ENCODE data around the gene RBL2. TPM values are rescaled to one million over a fixed set of nuclear protein-coding genes. Genes with fewer than 3 reads are reported as not detected.
A peak's percentile ranks its signal among the peaks of the same experiment; 100 is the strongest.
"Not testable (repeated sequence)": the region's sequence is repeated elsewhere in the genome, so short reads cannot be mapped to it uniquely, and the experiment has no call there.

Gene RBL2, protein sequence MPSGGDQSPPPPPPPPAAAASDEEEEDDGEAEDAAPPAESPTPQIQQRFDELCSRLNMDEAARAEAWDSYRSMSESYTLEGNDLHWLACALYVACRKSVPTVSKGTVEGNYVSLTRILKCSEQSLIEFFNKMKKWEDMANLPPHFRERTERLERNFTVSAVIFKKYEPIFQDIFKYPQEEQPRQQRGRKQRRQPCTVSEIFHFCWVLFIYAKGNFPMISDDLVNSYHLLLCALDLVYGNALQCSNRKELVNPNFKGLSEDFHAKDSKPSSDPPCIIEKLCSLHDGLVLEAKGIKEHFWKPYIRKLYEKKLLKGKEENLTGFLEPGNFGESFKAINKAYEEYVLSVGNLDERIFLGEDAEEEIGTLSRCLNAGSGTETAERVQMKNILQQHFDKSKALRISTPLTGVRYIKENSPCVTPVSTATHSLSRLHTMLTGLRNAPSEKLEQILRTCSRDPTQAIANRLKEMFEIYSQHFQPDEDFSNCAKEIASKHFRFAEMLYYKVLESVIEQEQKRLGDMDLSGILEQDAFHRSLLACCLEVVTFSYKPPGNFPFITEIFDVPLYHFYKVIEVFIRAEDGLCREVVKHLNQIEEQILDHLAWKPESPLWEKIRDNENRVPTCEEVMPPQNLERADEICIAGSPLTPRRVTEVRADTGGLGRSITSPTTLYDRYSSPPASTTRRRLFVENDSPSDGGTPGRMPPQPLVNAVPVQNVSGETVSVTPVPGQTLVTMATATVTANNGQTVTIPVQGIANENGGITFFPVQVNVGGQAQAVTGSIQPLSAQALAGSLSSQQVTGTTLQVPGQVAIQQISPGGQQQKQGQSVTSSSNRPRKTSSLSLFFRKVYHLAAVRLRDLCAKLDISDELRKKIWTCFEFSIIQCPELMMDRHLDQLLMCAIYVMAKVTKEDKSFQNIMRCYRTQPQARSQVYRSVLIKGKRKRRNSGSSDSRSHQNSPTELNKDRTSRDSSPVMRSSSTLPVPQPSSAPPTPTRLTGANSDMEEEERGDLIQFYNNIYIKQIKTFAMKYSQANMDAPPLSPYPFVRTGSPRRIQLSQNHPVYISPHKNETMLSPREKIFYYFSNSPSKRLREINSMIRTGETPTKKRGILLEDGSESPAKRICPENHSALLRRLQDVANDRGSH
- 10 to 100 TPM; 55.0 to 75.6 (median 75.2) TPM for total RNA-seq
- long read RNA-seq, donor 1, full-length matches to known transcripts: 54 of 105 reads
- long read RNA-seq, donor 1, partial matches to known transcripts: 38 of 105 reads
- long read RNA-seq, donor 1, other reads (novel, unspliced or antisense): 13 of 105 reads
- long read RNA-seq, donor 2, full-length matches to known transcripts: 2 of 18 reads
- long read RNA-seq, donor 2, partial matches to known transcripts: 8 of 18 reads
- long read RNA-seq, donor 2, other reads (novel, unspliced or antisense): 8 of 18 reads

DNA sequence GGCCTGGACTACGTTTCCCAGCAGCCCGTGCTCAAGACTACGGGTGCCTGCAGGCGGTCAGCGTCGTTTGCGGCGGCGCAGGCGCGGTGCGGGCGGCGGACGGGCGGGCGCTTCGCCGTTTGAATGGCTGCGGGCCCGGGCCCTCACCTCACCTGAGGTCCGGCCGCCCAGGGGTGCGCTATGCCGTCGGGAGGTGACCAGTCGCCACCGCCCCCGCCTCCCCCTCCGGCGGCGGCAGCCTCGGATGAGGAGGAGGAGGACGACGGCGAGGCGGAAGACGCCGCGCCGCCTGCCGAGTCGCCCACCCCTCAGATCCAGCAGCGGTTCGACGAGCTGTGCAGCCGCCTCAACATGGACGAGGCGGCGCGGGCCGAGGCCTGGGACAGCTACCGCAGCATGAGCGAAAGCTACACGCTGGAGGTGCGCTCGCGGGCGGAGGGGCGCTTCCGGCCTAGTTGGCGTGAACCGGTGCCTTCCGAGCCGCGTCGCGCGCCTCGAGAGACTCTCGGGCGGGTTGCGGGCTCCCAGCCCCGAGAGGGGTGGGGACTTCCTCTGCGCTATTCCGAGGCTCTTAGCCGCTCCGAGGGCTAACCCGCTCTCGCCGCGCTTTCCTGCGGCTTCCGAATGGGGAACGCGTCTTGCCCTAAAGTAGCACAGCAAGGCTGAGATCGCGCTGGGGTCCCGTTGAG is at the start of gene RBL2:
TSS of gene RBL2 (plus strand) at position 95 of the 689 bp plus-strand sequence. CDS start at position 181, 86 bp downstream.
- H3K4me1 ChIP-seq (ENCODE audit: low read depth): peaks cover 6% of the 10 kb centered on the region
- intact Hi-C loops (cut with DNase I, micrococcal nuclease): no loop called here
- no peaks in the 10 kb centered on the region for H3K36me3 ChIP-seq (ENCODE audit: low read depth)
- H3K9me3 ChIP-seq: no peaks in the 10 kb centered on the region
- ATAC-seq (peak; percentile 95), DNase-seq (peak; percentile 84 to 92 (median 92))
- TF ChIP-seq, protein P1, sequence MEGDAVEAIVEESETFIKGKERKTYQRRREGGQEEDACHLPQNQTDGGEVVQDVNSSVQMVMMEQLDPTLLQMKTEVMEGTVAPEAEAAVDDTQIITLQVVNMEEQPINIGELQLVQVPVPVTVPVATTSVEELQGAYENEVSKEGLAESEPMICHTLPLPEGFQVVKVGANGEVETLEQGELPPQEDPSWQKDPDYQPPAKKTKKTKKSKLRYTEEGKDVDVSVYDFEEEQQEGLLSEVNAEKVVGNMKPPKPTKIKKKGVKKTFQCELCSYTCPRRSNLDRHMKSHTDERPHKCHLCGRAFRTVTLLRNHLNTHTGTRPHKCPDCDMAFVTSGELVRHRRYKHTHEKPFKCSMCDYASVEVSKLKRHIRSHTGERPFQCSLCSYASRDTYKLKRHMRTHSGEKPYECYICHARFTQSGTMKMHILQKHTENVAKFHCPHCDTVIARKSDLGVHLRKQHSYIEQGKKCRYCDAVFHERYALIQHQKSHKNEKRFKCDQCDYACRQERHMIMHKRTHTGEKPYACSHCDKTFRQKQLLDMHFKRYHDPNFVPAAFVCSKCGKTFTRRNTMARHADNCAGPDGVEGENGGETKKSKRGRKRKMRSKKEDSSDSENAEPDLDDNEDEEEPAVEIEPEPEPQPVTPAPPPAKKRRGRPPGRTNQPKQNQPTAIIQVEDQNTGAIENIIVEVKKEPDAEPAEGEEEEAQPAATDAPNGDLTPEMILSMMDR (IDR thresholded peaks at IDR 0.05): no peak
- H3K4me3 ChIP-seq: peak within 1 kb of the TSS; percentile 100

DNA sequence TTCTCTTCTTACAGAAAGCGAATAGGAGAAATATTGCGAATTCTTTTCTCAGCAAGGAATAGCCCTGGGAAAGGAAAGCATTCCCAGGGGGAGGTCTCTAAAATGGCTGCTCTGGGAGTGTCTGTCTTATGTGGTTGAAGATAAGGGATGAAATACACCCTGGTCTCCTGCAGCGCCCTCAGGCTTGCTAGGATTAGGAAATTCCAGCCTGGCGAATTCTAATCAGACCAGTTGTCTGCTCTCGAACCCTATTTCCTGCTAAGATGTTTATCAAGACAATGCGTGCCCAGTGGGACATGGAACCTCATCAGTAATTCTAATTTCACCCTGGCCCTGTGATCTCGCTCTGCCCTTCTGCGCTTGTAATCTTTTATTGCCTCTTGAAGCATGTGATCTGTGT is 49.7 kb upstream of the RBL2 start:
- peaks cover 24% of the 10 kb centered on the region for H3K9me3 ChIP-seq
- DNase-seq; H3K36me3 ChIP-seq (ENCODE audit: low read depth); intact Hi-C loops (cut with DNase I, micrococcal nuclease); H3K4me1 ChIP-seq (ENCODE audit: low read depth); H3K4me3 ChIP-seq; ATAC-seq: not testable (repeated sequence)

GRCh38 chr16:53404959-53405358 is 29.3 kb upstream of the RBL2 start:
- no peak overlapping the region for H3K4me3 ChIP-seq
- H3K9me3 ChIP-seq: no peaks in the 10 kb centered on the region
- intact Hi-C loops (cut with DNase I, micrococcal nuclease): no loop called here
- H3K4me1 ChIP-seq (ENCODE audit: low read depth): no peaks in the 10 kb centered on the region
- ATAC-seq (no peak), DNase-seq (no peak)
- no peaks in the 10 kb centered on the region for H3K36me3 ChIP-seq (ENCODE audit: low read depth)
- TF ChIP-seq, protein P1 (IDR thresholded peaks at IDR 0.05): no peak

- Histone ChIP-seq H3K9me3 (no peaks in the 10 kb centered on the region), H3K36me3 (ENCODE audit: low read depth) (no peaks in the 10 kb centered on the region), H3K4me1 (ENCODE audit: low read depth) (no peaks in the 10 kb centered on the region), H3K4me3 (no peak overlapping the region)
- TF ChIP-seq, protein P1 (IDR thresholded peaks at IDR 0.05): no peak
- ATAC-seq: no peak
- intact Hi-C loops (cut with DNase I, micrococcal nuclease): no loop called here
- DNase-seq: no peak
Observed at GRCh38 chr16:53412549-53412948, 21.7 kb upstream of the RBL2 start.

DNA sequence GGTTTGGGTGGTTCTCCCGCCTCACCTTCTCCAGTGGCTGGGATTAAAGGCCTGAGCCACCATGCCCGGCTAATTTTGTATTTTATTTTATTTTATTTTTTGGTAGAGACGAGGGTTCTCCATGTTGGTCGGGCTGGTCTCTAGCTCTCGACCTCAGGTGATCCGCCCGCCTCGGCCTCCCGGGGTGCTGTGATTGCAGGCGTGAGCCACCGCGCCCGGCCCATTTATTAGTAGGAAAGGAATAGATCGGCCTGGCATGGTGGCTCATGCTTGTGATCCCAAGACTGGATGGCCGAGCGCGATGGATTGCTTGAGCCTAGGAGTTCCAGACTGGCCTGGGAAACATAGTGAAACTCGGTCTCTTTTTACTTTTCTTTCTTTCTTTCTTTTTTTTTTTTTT is 20.4 kb upstream of the RBL2 start:
- ATAC-seq: no peak
- Histone ChIP-seq H3K4me3 (no peak overlapping the region), H3K36me3 (ENCODE audit: low read depth) (no peaks in the 10 kb centered on the region), H3K4me1 (ENCODE audit: low read depth) (no peaks in the 10 kb centered on the region), H3K9me3 (no peaks in the 10 kb centered on the region)
- intact Hi-C loops (cut with DNase I, micrococcal nuclease): no loop called here
- DNase-seq: no peak
- TF ChIP-seq, protein P1 (IDR thresholded peaks at IDR 0.05): no peak

Data from mucosa of descending colon (tissue), 3 donors.